GM18505 (cell line): Measurements from ENCODE around the gene ST7.

Experiments
- ATAC-seq: cut with Tn5 transposase; IDR thresholded peaks from one replicate; pipeline ENCODE4 v1.9.1; 2021; ENCODE audit not compliant: unreplicated experiment
- POLR2A ChIP-seq: IDR thresholded peaks from 4 replicates; pipeline ENCODE4 v1.6.1; 2011; ENCODE audit warnings: borderline replicate concordance; ENCODE audit not compliant: insufficient read depth, insufficient read length; ENCODE audit errors: extremely low read depth

The ST7 gene

GRCh38 chr7:117092785-117093184, 139.5 kb downstream of the ST7 start:
- no peak for TF ChIP-seq POLR2A
- ATAC-seq = no peak

GRCh38 chr7:117094457-117094856, 141.2 kb downstream of the ST7 start:
- ATAC-seq = no peak

GRCh38 chr7:117095055-117095454, 141.8 kb downstream of the ST7 start:
- TF ChIP-seq POLR2A = no peak
- no peak for ATAC-seq

More at GRCh38 chr7:117094457-117094856, 141.2 kb downstream of the ST7 start:
- no peak for TF ChIP-seq POLR2A

GRCh38 chr7:117096330-117096729, 143.0 kb downstream of the ST7 start:
- no peak for ATAC-seq
- no peak for TF ChIP-seq POLR2A

- no peak for ATAC-seq
- no peak for TF ChIP-seq POLR2A
Measured at GRCh38 chr7:117096942-117097341, 143.6 kb downstream of the ST7 start.

GRCh38 chr7:117097860-117098259, 144.6 kb downstream of the ST7 start:
- ATAC-seq = no peak
- no peak for TF ChIP-seq POLR2A

- no peak for ATAC-seq
- no peak for TF ChIP-seq POLR2A
Measured at GRCh38 chr7:117098457-117098856, 145.2 kb downstream of the ST7 start.

GRCh38 chr7:117101026-117101425, 147.7 kb downstream of the ST7 start:
- ATAC-seq = no peak
- TF ChIP-seq POLR2A = no peak

GRCh38 chr7:117110480-117111315, 157.4 kb downstream of the ST7 start:
- peak; percentile 95 for ATAC-seq
- TF ChIP-seq POLR2A = no peak

GRCh38 chr7:117111535-117111934, 158.2 kb downstream of the ST7 start:
- no peak for TF ChIP-seq POLR2A

GRCh38 chr7:117112640-117113039, 159.3 kb downstream of the ST7 start:
- ATAC-seq = no peak
- no peak for TF ChIP-seq POLR2A

More at GRCh38 chr7:117111535-117111934, 158.2 kb downstream of the ST7 start:
- ATAC-seq = no peak

- no peak for TF ChIP-seq POLR2A
- no peak for ATAC-seq
Measured at GRCh38 chr7:117113871-117114270, 160.6 kb downstream of the ST7 start.

- ATAC-seq = no peak
Measured at GRCh38 chr7:117114272-117114671, 161.0 kb downstream of the ST7 start.

GRCh38 chr7:117116211-117116610, 162.9 kb downstream of the ST7 start:
- ATAC-seq = no peak
- no peak for TF ChIP-seq POLR2A

More at GRCh38 chr7:117114272-117114671, 161.0 kb downstream of the ST7 start:
- TF ChIP-seq POLR2A = no peak
